Measurements from ENCODE around the gene MSH4.

- no peak for TF ChIP-seq E2F5 (CRISPR knock-in tag; IDR thresholded peaks at IDR 0.05)
- no peak for TF ChIP-seq SP1 (CRISPR knock-in tag; conservative IDR thresholded peaks at IDR 0.05)
- TF ChIP-seq CTCF (IDR thresholded peaks at IDR 0.05) = no peak
- TF ChIP-seq, protein P1, sequence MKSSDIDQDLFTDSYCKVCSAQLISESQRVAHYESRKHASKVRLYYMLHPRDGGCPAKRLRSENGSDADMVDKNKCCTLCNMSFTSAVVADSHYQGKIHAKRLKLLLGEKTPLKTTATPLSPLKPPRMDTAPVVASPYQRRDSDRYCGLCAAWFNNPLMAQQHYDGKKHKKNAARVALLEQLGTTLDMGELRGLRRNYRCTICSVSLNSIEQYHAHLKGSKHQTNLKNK (CRISPR knock-in tag; IDR thresholded peaks at IDR 0.05) = no peak
- TF ChIP-seq, protein P2, sequence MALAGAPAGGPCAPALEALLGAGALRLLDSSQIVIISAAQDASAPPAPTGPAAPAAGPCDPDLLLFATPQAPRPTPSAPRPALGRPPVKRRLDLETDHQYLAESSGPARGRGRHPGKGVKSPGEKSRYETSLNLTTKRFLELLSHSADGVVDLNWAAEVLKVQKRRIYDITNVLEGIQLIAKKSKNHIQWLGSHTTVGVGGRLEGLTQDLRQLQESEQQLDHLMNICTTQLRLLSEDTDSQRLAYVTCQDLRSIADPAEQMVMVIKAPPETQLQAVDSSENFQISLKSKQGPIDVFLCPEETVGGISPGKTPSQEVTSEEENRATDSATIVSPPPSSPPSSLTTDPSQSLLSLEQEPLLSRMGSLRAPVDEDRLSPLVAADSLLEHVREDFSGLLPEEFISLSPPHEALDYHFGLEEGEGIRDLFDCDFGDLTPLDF (CRISPR knock-in tag; IDR thresholded peaks at IDR 0.05) = no peak
- no peak for TF ChIP-seq NFE2L1 (CRISPR knock-in tag; IDR thresholded peaks at IDR 0.05)
- TF ChIP-seq CREB1 (CRISPR knock-in tag; IDR thresholded peaks at IDR 0.05) = no peak
- TF ChIP-seq USF1 (CRISPR knock-in tag; IDR thresholded peaks at IDR 0.05) = no peak
These were observed 10.5 kb upstream of the MSH4 start, which contains the start of gene RABGGTB for GRCh38 chr1:75785983-75786853.

Measured in WTC11 (cell line).